T-helper 22 cell (primary cell): Measurements from ENCODE around the gene SPHK1.

Experiments used
- DNase-seq: peaks from one replicate; pipeline ENCODE4 v3.0.0-alpha.2; 2020; ENCODE audit warnings: low read depth

SPHK1 gene

GRCh38 chr17:76384987-76385891 is 830 bp downstream of the SPHK1 start:
- DNase-seq: peak; percentile 36

GRCh38 chr17:76385892-76386786 is 1.7 kb downstream of the SPHK1 start:
- peak; percentile 46 for DNase-seq

- no peak for DNase-seq
Measured at GRCh38 chr17:76386966-76387765, 2.8 kb downstream of the SPHK1 start.

GRCh38 chr17:76388966-76389888 is 4.8 kb downstream of the SPHK1 start:
- DNase-seq: no peak

DNA sequence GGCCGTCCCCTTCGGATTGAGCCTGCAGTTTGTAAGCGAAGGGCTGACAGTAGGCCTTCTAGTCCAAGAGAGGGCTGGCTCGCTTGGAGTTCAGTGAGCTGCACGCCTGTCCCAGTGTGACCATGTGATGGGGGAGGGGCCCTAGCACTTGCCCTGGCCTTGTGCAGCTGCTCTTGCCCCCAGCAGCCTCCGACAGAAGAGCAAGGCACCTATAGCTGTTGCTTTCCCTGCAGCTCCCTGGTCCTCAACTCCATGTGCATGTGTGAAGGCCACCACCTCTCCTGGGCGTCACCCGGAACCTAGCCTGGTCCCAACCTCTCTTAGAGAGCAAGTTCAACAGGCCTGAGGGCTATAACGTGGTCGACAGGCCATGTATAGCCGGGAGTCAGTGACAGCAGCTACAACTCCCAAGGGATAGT is 5.6 kb downstream of the SPHK1 start:
- no peak for DNase-seq

GRCh38 chr17:76391200-76391715 is 6.8 kb downstream of the SPHK1 start:
- DNase-seq: no peak

GRCh38 chr17:76394166-76394565 is 9.8 kb downstream of the SPHK1 start:
- no peak for DNase-seq

GRCh38 chr17:76395980-76396379 is 11.6 kb downstream of the SPHK1 start:
- no peak for DNase-seq

DNA sequence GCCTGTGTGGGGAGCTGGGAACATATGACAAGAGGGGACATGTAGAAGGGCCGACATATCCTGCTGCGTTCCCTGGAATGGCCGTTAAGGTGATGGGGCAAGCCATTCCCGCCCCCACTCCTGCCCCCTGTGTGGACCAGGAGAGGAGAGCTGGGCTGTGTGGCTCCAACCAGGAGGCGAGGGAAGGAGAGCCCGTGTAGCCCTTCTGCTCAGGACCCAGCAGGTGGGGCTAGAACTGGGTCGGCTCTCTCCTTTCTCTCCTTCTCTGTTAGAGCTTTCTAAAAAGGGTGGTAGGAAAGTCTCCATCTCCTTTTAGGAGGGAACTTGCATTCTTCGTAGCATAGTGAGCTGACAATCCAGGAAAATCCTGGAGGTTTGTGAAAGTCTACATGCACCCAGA is 12.8 kb downstream of the SPHK1 start:
- DNase-seq: no peak

- DNase-seq: peak; percentile 48
Measured at GRCh38 chr17:76397687-76398522, 13.5 kb downstream of the SPHK1 start.

DNA sequence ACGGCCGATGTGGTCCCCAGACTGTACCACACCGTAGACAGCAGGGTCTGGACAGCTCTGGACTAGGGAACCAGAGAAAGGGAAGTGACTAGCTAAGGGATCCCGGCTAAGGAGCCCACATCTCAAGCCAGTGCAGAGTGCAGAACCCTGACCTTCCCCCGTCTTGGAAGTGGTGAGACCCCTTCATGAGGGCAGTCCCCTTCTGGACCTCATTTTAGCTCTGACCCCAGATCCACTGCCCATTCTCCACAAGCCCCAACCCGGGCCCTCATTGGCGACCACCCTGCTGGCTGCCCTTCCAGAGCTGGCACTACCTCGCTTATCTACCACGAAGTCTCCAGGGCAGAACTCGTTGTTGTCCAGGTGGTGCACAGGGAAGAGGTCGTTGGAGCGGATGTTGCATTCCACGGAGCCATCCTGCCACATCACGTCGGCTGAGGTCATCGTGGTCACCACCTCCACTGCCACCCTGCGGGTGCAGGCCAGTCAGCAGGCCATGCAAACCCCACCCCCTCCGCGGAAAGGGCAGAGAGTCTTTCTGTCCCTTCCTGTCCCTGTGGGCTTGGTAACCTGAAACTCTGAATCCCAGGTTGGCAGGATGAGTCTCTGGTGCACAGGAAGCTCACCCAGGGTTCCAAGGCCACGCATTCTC is 14.2 kb downstream of the SPHK1 start:
- DNase-seq: no peak

GRCh38 chr17:76399175-76400172 is 15.1 kb downstream of the SPHK1 start:
- DNase-seq: no peak

DNA sequence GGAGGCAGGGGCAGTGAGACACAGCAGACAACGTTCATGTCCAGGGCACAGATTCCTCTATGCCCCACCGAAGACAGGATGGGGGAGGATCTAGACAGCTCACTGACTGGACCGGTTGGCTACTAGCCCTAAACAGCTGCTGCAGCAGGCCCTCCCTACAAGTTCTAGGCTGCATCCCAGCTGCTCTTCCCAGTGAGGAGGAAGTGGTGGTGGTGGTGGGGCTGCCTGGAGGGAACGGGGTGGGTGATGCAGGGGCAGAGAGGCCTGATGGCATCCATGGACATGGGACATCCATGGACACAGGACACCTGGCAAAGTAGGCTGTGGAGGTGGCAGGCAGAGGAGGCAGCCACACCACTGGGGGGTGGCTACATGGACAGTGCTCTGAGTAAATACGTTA is 18.3 kb downstream of the SPHK1 start:
- no peak for DNase-seq

- DNase-seq: no peak
Measured at GRCh38 chr17:76404256-76404655, 19.8 kb downstream of the SPHK1 start.

DNA sequence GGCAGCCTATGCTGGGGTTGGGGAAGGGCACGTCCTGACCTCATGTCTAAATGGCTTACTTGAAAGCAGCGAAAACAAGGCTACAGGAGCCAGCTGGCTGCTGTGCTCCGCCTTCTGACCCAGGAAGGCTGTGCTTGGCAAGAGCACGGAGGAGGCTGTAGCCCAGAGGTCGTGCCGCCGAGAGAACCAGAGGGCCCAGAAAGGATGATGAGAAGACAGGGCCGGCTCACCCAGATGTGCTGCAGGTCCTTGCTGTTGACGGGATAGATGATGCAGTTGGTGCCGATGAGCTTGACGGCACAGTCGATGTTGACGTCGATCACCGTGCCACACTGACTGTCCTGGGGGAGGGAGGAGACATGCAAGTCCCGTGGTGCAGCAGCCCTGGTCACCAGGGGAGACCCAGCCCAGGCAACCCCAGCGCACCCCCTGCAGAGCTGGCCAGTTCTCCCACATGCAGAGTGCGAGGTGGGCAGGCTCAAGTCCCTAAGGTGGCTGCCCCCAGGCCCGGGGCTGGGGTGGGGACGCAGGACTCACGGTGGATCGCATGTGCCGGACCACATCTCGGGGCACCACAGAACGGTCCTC is 20.7 kb downstream of the SPHK1 start:
- no peak for DNase-seq

DNA sequence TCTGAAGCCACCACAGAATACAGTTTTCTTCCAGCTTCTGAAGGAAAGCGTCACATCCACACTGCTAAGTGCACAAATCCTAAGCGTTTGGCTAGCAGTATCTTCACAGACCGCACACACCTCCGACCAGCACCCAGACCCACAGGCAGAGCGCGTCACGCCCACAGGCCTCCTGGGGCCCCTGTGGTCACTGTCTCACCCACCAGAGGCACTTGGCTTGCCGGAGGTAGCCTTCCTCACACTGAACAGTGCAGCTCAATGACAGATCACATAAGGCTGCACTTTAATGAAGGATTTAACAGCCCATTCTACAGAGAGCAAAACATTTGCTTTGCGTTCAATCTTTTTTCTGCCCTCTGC is 21.2 kb downstream of the SPHK1 start:
- DNase-seq: no peak

DNA sequence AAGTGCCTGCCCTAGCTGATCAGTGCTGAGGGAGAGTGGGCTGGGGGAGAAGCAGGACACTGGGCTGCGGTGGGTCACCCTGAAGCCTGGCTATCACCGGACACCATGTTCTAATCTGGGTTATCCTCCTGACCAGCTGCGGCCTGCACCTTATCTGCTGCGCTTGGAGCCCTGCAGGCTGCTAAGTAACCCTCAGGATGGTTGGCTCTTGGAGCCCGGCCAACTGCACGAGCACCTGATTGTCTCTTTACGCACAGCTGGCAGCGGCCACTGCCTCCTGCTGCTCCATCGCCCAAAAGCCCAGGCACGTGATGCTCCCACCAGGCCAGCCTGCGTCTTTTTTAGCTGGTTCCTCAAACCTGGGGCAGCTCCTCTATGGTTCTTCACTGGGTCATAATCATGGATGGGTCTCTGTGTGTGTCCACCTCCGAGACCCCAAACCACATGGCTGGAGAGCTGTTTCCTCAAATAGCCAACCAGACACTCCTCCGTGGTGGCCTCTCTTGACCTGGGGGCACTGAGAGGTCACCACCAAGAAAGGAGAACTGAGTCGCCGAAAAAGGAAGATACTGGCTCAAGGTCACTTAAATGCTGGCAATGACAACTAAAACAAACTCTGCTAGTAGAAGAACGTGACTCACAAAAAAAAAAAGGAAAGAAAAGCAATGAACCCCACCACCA is 21.7 kb downstream of the SPHK1 start:
- no peak for DNase-seq
